Posterior cingulate gyrus (tissue), 11 donors: ENCODE data around the gene SRRM1.
"Not testable (repeated sequence)": the region's sequence is repeated elsewhere in the genome, so short reads cannot be mapped to it uniquely, and the experiment has no call there.

Experiments used
- DNase-seq, 10 donors: peaks; one replicate each; pipeline versions ENCODE4 v3.0.0 to v3.0.0-alpha.2; 2020 to 2021; ENCODE audit warnings: mixed read lengths in 3 of 10
- intact Hi-C: fragments of 100-400 bp; cut with DNase I; formaldehyde crosslinking; loops from one replicate; pipeline ENCODE4 v1.15.1; 2023

SRRM1 gene

GRCh38 chr1:24713176-24713575, 70.1 kb downstream of the SRRM1 start:
- intact Hi-C loops, result no loop called here

GRCh38 chr1:24713736-24714135, 70.6 kb downstream of the SRRM1 start:
- DNase-seq, result peak in 1 of 10 donors; percentile 5
- intact Hi-C loops, result loop anchor here (2.0 kb wide), 1 partner anchor 31 kb away; the partner anchor contains the start of gene CLIC4

More at GRCh38 chr1:24713176-24713575, 70.1 kb downstream of the SRRM1 start:
- DNase-seq, result no peak

- peak; percentile 74 to 97 (median 82) for DNase-seq
- intact Hi-C loops, result loop anchor here (2.0 kb wide), 1 partner anchor 30 kb away; the partner anchor contains the start of gene CLIC4
Measured at GRCh38 chr1:24714859-24715520, 71.9 kb downstream of the SRRM1 start.

GRCh38 chr1:24715658-24716057, 72.6 kb downstream of the SRRM1 start:
- no peak for DNase-seq
- intact Hi-C loops, result loop anchor here (2.0 kb wide), 1 partner anchor 29 kb away; the partner anchor contains the start of gene CLIC4

GRCh38 chr1:24717887-24718650, 75.0 kb downstream of the SRRM1 start:
- intact Hi-C loops, result loop anchor here (1.0 kb wide), 1 partner anchor 27 kb away; the partner anchor contains the start of gene CLIC4
- peak; percentile 69 to 98 (median 81) for DNase-seq

- DNase-seq, result peak in 3 of 10 donors; percentile 21 to 83 (median 28)
- intact Hi-C loops, result no loop called here
Measured at GRCh38 chr1:24720152-24720551, 77.0 kb downstream of the SRRM1 start.

- peak in 1 of 10 donors; percentile 80 for DNase-seq
- intact Hi-C loops, result no loop called here
Measured at GRCh38 chr1:24721533-24721932, 78.4 kb downstream of the SRRM1 start.

GRCh38 chr1:24722073-24723035, 79.3 kb downstream of the SRRM1 start:
- DNase-seq, intact Hi-C loops: not testable (repeated sequence)
